GM19240 (cell line): Measurements from ENCODE around the gene ISCU.
"Not testable (repeated sequence)": the region's sequence is repeated elsewhere in the genome, so short reads cannot be mapped to it uniquely, and the experiment has no call there.

Experiments
- DNase-seq: peaks from one replicate; pipeline ENCODE4 v3.0.0; 2011; ENCODE audit warnings: low spot score; ENCODE audit not compliant: insufficient read length

Gene ISCU

DNA sequence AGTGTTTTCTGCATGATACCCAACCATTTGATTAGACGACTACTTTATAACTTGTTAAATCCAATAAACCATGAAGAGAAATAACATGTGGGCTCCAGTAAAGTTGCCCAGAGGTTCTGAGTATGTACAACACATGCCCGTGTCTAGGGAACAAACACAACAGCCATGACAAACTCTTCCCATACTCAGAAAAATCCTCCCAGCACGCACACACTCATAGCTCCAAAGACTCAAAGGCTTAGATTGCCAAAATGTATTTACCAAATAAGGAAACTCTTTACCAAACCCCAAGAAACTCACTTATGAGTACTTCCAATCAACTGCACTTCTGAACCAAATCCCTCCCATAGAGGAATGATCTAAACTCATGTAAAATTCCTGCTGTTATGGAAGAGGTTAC, 18.7 kb upstream of the ISCU start:
- no peak for DNase-seq

DNA sequence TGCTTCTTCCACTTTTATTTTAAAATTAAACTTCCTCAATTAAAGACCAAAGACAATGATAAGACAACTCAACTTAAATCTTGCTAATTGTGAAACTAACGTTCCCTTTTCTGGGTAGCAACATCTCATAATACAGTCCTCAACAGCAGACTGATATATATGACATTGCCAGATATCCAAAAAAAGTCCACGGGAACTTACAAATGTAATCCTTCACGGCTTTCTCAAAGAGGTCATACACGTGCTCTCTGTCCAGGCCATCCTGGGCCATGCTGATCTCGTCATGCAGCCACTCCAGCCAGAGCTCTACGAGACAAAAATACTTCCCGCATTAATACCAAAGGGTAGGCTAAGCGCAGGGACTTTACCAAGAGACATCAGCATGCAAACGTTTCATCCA, 14.7 kb upstream of the ISCU start:
- DNase-seq: no peak

DNA sequence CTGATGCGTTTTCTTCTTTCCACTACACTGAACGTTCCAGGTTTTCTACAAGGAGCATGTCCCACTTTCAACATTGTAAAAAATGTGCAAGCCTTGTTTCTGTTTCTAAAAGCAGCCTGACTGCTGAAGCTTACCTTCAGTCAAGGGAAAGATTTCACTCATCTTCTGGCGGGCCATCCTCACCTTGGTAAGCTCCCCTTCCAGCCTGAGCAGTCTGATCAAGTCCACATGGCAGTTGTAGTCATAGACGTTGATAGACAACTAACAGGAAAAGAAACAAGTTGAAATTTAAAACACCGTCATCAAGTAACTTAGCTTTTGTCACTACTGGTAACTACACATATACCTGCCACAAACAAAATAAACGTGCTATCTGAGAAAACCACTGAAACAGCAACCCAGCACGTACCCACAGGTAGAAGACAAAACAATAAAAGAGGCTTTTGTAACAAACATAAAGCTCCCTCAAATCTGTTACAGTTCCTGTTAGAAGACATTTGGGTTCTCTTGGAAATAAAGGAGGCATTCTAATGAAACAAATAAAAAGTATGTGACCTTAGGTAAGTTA, 13.4 kb upstream of the ISCU start:
- no peak for DNase-seq

DNA sequence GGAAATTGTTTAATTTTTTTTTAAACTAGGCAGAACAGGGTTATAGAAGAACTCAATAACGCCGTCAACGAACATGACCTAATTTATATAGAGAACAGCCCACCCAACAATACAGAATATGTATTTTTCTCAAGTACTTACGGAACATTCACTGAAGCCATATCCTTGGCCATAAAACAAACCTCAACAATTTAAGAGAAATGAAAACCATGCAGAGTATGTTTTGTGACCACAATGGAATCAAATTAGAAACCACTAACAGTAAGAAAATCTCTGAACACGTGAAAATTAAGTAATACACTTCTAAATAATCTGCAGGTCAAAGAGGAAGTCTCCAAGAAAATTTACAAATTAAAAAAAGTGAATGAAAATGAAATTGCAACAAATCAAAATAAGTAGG, 10.9 kb upstream of the ISCU start:
- no peak for DNase-seq

DNA sequence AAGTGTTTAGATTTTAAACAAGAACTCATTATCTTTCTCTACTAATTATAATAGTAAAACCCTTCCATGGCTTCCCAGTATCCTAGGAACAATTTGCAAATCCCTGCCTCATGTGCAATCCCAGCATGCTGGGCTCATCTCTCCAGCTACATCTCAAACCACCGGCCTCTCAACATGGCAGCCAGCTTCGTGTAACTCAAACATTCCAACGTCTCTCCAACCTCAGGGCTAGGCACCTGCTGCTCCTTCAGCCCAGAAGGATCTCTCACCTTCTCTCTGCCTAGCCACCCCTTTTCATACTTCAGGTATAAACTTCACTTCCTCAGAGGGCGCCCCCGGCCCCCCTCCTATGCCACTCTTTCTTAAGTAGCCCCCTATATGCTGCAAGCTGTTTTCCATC, 8.6 kb upstream of the ISCU start:
- no peak for DNase-seq

DNA sequence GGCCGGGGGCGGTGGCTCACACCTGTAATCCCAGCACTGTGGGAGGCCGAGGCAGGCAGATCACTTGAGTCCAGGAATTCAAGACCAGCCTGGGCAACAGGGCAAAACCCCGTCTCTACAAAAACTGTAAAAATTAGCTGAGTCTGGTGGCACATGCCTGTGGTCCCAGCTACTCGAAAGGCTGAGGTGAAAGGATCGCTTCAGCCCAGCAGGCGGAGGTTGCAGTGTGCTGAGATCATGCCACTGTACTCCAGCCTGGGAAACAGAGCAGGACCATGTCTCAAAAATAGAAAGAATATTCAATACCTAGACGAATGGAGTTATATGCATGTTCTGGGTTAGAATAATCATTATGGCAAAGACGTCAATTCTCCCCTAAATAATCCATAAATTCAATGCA, 7.0 kb upstream of the ISCU start:
- not testable (repeated sequence) for DNase-seq

DNA sequence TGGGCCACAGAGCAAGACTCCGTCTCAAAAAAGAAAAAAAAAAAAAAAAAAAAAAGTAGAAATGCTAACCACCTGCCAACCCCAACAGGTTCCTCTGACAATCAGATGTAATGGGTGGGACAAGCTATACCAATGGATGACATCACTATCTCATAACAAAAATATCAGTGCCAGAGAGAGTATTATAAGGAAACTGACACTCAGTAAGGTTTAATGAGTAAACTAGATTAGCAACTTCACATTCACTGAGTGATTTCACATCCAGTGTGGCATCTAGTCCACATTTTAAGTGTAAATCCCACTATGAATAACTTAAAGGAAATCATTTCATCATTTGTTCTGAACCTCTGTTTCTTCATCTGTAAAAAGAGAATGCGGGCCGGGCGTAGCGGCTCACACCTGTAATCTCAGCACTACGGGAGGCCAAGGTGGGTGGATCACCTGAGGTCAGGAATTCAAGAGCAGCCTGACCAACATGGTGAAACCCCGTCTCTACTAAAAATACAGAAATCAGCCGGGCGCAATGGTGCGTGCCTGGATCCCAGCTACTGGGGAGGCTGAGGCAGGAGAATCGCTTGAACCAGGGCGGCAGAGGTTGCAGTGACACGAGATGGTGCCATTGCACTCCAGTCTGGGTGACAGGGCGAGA, 3.3 kb upstream of the ISCU start:
- no peak for DNase-seq

DNA sequence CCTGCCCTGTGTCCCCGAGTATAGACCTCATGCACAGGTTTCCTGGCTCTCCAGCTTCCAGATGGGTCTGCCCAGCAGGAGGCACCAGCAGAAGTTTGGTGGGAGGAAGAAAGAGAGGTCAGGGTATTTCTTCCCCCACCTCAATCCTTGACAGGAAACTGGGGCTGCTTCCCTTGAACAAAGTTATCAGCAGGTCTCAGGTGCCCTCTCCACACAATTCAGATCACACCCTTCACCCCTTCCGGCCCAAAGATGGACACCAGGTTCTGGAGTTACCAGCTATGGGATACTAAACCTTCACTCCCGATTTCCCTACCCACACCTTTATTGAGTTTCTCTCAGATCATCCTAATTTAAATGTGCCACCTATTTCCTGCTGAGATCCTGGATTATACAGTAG, 2.6 kb upstream of the ISCU start:
- no peak for DNase-seq

DNA sequence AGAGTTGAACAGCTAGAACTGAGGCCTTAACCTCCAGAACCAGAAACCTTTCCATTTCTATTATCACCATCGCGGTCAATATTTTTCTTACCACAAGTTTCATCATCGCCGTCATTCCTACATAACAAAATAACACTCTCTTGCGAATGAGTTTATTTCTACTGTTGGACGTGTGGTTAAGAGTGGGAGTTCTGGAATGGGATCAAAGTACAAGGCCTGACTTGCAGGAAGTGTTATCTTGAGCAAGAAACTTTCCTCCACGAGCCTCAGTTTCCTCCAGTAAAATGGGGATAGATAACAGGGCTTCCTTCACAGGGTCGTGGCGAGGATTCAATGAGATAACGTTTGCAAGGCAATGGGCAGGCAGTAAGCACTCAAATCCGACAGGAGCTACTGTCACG, 2.1 kb upstream of the ISCU start:
- DNase-seq: no peak

DNA sequence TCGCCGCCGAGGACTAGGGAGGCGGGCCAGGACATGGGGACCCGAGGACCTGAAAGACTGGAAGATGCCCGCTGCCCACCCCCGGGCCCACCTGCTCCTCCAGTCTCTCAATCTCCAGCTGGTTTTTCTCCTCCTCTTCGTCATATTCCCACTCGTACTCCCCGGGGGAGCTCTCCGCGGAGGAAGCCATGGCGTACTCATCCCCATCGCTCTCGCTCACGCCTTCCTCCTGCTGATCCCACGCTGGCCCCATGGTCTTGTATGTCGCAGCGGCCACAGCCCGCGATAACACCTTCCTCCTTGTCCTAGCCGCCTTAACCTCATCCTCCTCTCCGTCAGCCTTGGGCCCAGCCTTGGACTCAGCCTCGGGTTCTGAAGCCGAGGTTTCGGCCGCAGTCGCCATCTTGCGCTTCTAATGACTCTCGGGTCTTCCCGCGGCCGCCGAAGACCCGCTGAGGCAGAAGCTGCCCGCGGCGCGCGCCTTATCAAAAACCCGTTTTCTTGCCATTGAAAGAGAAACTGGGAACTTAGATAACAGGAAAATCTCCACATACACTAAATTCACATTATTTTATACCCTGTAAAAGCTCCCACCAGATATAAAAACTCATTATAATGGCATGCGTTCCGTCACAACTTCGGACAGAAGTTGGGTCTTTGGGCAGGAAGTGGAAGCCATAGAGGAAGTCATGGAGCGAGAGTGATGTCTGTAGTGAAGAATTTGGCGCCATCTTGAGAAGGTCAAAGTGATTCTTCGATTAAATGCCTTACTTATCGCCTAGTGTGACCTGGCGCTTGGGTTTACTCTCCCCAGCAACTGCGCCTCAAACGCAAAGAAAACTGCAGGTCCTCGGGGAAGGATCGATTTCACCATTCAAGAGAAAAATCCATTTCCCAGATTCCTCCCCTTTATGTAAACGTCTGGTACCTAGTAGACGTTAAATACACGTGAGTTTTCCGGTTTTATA, 1.4 kb upstream of the ISCU start, which contains the start of gene SART3:
TSS of gene SART3 (minus strand) at position 422 of the 968 bp plus-strand sequence. CDS start at position 403, 19 bp downstream.
- DNase-seq: peak; percentile 55

DNA sequence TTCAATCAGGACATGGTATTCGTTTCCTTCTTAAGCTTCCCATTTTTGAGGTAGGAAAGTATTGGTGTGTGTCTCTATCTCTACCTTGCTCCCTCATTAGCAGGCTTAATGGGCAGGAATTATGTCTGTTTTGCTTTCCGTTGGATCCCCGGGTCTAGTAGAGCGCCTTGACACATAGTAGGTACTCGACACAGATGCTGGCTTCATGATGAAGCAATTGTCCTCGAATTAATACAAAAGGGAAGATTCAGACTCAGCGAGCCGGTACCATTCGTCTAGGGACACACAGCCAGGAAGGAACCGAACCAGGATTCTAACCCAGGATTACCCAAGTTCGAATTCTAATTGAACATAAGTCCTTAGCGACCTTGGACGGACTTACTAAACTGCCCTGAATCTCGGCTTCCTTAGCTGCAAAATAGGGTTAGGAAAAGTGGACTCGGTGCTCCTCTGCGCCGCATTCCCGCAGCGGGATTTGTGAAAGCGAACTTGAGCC, 496 bp upstream of the ISCU start:
- DNase-seq: no peak

DNA sequence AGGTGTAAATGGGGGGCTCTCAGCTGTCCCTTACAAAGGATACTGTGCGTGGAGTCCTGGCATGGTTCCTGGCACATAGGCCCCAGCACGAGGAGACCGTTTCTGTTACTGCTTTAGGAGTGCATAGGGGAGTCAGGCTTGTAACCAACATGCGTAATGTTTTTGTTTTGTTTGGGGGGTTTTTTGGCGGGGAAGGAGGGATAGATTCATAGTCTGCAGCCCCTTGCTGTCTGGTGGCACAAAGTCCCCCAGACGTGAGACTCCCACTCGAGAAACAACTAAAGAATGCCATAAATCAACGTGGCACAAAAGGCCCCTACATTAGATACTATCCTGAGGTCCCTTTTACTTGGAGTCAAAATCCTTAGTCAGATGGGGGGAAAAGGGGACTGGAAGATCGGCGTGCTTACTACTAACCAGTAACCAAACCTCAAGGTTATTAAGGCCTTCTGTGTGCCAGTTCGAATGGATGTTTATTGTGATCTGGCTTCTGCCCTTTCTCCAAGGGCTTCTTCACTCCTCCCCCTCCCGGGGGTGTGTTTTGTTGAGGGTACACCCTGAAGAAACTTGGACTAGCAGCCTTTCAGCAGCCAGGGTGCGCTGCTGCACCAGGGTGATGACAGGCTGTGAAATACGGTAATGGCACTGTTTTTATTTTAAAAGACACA, 874 bp downstream of the ISCU start:
- DNase-seq: no peak

DNA sequence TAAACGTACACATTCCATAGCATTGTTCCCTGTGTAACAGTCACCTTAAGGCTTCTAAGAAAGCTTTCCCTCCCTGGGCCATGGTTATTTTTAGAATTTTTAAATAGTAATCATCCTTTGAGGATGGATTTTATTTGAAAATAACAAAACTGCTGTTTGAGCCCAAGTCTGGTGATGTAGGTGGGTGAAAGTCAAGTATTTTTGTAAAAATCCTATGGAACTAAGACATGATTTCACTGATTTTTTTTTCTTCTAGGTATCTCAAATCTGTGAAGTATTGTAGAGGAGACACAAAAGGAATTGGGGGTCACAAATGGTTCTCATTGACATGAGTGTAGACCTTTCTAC, 1.4 kb downstream of the ISCU start:
- no peak for DNase-seq

DNA sequence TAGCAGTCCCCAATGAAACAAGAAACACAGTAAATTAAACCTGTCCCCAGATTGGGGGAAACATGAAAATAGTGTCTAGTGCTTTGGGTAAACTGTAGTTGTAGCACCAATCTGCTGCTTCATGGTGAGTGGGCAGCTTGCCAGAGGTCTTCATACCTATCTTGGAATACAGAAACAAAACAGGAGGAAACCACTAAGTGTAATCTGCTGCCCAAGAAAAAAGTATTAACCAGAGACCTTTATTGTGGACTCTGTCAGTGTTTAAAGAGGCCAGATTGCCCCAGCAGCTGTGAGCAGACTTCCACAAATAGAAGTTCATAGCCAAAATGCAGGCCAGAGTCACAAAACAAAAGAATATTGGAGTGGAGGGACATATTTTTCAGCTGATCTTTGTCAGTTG, 2.3 kb downstream of the ISCU start:
- DNase-seq: no peak

DNA sequence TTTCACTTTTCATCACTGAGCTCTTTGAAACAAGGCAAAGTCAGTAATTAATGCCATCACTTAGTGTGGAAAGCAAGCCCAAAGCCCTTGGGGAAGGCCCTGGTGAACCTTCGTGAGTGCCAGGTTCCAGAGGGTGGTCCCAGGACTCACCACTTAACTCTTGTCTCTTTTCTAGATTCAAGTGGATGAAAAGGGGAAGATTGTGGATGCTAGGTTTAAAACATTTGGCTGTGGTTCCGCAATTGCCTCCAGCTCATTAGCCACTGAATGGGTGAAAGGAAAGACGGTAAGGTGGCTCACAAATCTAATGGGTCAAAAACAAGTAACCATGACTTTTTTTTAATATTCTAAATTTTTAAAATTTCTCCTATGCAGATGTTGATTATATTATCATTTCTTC, 2.8 kb downstream of the ISCU start:
- no peak for DNase-seq

DNA sequence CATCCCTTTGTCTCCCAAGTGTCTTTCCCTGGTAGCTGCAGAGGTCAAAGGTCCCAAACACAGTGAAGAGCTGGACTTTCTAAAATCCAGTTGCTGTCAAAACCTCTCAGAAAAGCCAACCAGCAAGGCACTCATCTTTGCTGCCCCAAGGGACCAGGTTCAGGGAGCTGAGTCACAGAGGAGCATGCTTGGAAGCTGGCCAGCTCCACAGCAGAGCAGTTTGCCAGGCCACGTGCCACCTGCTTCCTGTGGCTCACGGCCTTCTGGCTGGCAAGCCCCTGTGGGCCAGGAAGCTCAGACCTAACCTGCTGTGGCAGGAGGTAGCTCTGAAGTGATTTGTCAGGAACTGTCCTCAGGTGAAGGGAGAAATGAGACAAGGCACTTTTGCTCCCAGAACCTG, 3.6 kb downstream of the ISCU start:
- DNase-seq: no peak

DNA sequence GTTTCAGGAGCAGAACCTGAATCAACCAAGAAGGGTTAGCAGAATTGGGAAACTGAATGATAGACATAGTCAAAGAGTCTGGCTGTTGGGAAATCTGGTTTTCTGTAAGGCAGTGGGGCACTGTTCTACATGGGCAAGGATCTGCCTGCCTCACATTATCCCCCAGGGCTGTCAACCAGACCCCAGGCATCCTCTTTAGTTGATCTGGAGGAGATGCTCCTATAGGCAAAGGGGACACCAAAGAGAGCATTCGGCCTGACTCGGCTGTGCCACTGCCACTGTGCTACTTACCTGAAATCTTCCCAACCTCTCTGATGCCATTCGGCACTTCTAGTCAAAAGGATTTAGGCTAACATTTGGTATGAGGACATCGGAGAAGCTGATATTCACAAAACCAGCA, 4.1 kb downstream of the ISCU start:
- no peak for DNase-seq

DNA sequence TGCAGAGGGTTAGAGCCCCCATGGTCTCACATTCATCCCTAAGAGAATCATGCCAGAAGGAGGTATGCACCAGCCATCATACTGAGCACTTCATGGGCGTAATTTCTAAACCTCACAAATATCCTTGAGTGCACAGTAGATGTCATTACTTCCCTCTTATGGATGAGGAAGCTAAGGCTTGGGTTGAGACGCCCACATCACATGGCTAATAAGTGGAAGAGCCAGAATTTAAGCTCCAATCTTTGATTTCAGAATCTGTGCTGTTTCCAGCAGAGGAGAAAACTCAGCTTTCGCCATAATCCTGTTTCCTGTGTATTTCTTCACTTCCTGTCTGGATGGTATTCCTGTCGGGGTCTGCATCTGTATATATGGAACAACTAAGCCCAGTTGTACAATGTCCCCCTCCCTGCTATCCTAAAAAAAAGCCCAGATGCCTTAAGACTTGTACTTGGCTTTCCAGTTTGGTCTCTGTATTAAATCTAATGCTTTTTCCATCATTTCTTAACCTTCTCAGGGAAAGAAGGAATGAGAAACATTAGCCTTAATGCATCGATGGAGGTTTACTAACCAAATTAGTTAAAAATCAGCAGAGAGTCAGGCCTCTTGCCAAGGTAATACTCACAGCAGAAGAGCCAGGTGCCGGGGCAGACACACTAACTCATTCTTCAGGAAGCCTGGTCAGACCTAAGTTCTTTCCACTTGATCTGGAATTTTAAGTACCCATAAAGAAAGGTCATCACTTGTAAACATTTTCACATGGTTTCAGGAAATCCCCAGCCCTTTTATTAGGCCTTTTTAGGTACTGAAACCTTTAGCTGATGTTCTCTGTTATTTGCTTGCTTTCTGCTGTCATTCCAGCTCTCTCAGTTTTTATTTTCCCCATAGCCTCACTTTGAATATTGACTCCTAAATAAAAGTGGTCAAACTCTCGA, 5.3 kb downstream of the ISCU start:
- DNase-seq: no peak

DNA sequence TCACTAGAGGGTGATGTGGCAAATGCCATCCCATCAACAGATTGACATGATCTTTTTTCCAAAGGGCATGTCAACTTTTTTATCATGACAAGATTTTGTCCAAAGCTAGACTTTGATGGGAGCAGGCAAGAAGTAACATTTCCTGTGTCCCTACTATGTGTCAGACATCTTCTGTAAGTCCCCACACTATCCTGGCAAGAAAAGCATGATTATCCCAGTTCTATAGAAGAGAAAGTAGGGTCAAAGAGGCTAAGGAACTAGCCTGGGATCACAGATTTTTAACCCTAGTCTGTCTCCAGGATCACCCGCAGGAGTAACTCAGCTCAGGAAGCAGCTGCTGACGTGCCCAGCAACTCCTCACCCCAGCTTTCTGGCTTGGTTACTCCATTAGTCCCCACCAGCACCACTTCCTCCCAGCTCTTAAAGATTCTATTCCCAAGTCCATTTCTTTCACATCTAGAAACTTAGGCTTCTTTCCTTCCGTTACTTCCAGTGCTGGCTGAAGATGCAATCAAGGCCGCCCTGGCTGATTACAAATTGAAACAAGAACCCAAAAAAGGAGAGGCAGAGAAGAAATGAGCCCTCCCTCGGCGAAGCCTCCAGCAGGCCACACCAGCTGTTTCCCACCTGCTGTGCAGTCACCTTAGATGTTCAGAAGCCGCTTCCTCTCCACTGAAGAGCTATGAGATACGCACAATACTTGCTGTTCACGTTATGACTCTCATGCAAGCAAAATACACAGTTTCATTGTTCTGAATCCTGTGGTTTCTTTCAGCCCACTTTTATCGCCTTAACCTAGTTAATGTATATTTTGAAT, 6.2 kb downstream of the ISCU start:
- no peak for DNase-seq
